HPDE6-E6E7 (cell line): ENCODE measurements around the gene MEIS3.
"Not testable (repeated sequence)": the region's sequence is repeated elsewhere in the genome, so short reads cannot be mapped to it uniquely, and the experiment has no call there.

Source experiments
- DNase-seq: peaks from one replicate; pipeline ENCODE4 v3.0.0; 2011; ENCODE audit warnings: missing footprints; ENCODE audit errors: extremely low spot score

The MEIS3 gene

DNA sequence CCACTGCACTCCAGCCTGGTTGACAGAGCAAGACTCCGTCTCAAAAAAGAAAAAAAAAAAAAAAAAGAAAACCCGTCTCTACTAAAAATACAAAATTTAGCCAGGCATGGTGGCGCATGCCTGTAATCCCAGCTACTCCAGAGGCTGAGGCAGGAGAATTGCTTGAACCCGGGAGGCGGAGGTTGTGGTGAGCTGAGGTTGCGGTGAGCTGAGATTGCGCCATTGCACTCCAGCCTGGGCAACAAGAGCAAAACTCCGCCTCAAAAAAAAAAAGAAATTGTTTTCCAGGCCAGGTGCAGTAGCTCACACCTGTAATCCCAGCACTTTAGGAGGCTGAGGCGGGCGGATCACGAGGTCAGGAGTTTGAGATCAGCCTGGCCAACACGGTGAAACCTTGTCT lies 32.7 kb downstream of the MEIS3 start:
- not testable (repeated sequence) for DNase-seq

GRCh38 chr19:47384533-47384932 lies 34.8 kb downstream of the MEIS3 start:
- DNase-seq, result not testable (repeated sequence)

- not testable (repeated sequence) for DNase-seq
Observed at GRCh38 chr19:47383890-47384289, 35.4 kb downstream of the MEIS3 start.

DNA sequence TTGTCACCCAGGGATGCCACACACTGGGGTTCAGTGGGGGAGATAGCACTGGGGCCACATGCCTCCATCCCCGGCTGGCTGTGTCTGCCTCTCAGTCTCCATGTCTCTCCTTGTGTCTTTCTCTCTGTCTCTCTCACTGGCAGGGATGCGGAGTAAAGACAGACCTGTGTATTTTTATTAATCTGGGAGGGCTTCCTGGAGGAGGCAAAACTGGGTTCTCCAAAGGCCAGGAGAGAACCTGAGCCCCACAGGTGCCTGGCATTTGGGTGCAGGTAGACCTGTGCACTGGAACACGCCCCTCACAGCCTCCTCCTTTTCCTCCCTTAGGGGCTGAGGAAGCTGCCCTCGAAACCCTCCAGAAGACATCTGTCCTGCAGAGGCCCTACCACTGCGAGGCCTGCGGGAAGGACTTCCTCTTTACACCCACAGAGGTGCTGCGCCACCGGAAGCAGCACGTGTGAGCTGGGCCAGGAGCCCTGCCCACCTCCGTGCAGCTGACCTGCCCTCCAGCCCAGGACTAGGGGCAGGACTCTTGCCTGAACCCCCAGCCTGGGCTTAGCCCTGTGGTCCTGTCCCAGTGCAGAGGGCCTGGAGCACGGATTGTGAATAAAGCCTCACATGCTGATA lies 37.6 kb downstream of the MEIS3 start:
- no peak for DNase-seq

- DNase-seq, result no peak
Observed at GRCh38 chr19:47381121-47381520, 38.2 kb downstream of the MEIS3 start.

DNA sequence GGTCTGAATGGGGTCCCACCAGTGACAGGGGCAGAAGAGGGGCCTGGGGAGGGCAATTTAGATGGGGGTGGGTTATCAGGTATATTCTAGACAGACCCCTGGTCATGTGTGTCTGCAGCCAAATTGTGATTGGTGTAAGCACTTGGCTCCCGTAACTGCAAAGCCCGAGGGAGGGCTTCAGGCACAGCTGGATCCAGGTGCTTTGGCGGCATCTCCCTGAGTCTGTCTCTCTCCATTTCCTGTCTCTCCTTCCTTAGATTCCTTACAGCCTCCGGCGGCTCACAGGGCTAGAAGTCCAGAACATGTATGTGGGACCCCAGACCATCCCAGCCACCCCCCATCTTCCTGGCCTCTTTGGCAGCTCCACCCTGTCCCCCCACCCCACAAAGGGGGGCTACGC lies 38.8 kb downstream of the MEIS3 start:
- DNase-seq, result no peak

- DNase-seq, result no peak
Observed at GRCh38 chr19:47379381-47379938, 39.9 kb downstream of the MEIS3 start.

GRCh38 chr19:47378246-47378645 lies 41.1 kb downstream of the MEIS3 start:
- no peak for DNase-seq

GRCh38 chr19:47377801-47378200 lies 41.5 kb downstream of the MEIS3 start:
- no peak for DNase-seq

DNA sequence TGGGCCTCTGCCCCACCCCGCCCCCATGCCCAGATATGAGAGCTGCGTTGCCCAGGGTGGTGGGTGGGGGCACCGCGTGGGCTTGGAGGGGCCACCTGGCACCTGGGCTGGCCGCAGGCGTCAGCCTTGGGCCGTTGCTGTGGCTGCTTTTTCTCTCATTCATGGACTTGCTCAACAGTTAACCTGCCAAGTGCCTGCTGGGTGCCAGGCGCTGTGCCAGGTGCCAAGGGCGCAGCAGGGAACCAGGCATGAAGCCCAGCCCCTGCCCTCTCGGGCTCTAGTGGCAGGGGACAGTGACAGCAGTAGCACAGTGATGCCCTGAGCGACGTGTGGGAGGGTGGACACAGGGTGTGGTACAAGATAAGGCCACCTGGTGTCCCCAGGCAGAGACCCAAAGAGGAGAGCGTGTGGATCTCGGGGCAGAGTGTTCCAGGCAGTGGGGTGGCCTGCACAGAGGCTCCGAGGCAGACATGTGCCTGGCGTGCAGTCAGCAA lies 42.1 kb downstream of the MEIS3 start:
- DNase-seq, result no peak

- no peak for DNase-seq
Observed at GRCh38 chr19:47376589-47377144, 42.7 kb downstream of the MEIS3 start.

DNA sequence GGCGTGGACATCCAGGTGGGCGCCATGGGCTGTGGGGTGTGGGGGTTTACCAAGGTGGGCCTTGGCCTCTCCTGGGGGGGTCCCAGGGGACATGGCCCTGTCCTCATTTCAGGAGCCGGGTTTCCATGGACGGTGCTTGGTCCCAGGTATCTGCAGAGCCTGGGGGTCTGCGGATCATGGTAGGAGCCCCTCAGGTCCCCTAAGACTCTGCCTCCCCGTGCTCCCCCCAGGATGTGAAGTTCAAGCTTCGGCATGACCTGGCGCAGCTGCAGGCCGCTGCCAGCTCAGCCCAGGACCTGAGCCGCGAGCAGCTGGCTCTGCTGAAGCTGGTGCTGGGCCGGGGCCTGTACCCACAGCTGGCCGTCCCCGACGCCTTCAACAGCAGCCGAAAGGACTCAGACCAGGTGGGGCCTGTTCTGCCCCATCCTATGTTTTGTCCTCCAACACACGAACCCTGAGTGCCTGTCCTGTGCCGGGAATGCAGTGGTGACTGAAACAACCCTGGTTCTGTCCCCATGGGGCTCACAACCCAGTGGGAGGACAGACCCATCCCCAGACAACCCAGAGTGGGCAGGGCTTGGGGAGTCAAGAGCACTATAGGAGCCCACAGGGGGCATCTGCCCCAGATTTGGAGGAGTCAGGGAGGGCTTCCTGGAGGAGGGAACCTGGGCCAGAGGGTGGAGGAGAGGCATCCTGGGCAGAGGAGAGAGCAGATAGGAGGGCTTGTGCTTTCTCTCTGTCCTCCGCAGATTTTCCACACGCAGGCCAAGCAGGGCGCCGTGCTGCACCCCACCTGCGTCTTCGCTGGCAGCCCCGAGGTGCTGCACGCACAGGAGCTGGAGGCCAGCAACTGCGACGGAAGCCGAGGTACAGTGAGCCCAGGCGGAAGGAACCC lies 43.4 kb downstream of the MEIS3 start:
- DNase-seq, result no peak

DNA sequence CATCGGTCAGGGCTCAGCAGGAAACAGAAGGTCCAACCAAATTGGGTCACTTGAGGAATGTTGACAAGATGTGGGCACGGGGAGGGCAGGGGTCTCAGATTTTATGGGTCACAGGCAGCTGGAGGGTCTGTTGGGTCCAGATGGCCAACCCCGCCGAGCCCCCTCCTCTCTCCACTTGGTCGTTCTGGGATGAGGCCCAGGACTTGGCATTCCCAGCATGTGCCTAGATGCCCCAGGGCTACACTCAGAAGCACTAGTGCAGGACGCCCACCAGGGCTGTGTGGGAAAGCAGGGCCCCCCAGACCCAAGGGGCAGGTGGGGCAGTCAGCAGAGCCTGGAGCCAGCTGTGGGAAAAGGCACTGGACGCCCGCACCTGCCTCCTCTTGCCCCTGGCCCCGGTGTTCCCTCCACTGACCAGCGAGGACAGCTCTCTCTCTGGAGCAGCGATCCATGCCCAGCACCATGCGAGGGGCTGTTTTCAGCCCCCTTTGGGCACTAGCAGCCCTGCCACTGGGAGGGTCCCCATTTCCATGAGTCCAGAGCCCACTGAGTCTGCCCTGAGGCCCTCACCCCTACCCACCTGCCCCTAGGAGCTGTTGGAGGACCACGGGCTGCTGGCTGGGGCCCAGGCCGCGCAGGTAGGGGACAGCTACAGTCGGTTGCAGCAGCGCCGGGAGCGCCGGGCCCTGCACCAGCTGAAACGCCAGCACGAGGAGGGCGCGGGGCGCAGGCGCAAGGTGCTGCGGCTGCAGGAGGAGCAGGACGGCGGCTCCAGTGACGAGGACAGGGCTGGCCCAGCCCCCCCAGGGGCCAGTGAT lies 44.2 kb downstream of the MEIS3 start:
- DNase-seq, result no peak

GRCh38 chr19:47373246-47374240 lies 45.8 kb downstream of the MEIS3 start:
- DNase-seq, result no peak

GRCh38 chr19:47372603-47373002 lies 46.7 kb downstream of the MEIS3 start:
- DNase-seq, result no peak

DNA sequence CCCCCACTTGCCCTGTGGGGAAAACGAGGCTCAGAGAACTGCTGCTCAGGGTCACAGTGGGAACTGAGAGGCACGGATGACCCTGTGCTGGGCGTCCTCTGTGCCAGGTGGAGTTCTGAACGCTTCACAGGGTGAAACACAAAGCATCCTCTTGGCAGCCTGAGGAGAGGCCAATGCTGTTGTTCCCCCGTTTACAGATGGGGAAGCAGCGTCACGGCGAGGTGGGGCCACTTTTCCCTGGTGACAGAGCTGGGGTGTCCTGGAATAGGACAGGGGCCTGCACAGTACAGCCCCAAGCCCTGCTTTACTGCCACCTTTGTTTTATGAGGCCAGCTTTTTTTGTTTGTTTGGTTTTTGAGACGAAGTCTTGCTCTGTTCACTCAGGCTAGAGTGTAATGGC lies 48.1 kb downstream of the MEIS3 start:
- no peak for DNase-seq

- DNase-seq, result no peak
Observed at GRCh38 chr19:47370045-47370611, 49.2 kb downstream of the MEIS3 start.

DNA sequence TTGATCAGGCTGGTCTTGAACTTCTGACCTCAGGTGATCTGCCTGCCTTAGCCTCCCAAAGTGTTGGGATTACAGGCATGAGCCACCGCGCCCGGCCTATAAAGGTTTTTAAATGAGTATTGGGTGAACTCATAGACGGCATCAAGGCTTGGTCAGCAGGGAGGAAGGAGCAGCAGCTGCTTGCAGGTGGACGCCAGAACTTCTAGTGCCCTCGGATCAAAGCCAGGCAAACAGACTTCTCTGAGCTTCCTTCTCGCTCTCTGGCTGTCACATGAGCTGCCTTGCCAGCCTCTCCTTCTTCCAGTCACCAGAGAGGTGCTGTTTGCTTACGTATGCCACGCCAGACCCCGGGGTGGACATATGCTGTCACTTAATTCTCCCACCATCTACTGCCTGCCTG lies 53.9 kb downstream of the MEIS3 start:
- not testable (repeated sequence) for DNase-seq

- DNase-seq, result peak; percentile 59
Observed at GRCh38 chr19:47363758-47364531, 55.4 kb downstream of the MEIS3 start.
